IPS-NIHi7 (cell line): ENCODE data around the gene PDE4C.

Experiments
- DNase-seq: peaks from one replicate; pipeline ENCODE4 v3.0.0; 2012; ENCODE audit warnings: mixed read lengths; ENCODE audit errors: extremely low spot score

PDE4C gene

DNA sequence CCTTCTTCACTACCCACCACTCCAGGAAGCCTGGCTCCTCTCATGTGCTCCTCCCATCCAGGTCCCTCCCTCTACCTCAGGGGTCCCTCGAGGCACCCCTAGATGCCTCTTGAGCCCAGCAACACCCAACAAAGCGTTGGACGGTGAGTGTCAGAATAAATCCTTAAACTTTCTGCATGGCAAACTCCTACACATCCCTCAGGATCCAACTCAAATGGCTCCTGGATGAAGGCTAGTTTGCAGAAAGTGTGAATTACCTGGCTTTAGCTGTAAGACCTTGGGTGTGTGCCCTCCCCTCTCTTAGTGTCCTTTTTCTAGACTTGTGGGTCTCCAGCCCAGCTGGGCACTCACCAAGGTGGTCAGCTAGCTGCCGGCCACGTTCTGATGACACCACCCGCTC lies 27.9 kb downstream of the PDE4C start:
- DNase-seq: no peak

DNA sequence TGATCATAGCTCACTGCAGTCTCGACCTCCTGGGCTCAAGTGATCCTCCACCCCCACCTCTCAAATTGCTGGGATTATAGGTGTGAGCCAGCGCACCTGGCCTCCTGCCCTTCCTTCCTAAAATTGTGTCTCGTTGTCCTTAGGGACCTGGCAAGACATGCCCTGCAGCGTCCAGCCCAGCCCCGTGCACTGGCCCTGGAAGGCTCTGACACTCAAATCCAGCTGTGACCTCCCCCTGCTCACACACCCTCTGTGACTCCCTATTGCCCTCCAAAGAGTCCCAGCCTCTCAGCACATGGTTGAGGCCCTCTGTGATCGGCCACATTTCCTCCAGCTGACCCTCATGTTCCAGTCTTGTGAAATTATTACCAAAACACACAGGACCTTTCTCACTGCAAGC lies 28.3 kb downstream of the PDE4C start:
- DNase-seq: no peak

DNA sequence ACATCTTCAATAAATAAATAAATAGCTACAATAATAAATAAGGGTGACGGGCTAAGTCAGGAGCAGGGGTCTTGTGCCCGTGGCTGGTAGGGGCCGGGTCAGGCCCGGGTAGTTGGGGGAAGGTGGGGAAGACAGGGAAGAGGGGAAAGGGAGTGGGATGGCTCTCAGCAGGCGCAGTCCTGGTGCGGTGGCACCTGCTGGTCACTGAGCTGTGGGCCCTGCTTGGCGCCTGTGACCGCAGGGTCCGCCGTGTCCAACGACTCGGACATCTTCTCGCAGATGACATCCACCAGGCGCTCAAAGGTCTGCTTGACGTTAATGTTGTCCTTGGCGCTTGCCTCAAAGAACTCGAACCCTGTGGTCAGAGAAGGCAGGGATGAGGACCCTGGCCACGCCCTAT lies 28.9 kb downstream of the PDE4C start:
- DNase-seq: no peak

DNA sequence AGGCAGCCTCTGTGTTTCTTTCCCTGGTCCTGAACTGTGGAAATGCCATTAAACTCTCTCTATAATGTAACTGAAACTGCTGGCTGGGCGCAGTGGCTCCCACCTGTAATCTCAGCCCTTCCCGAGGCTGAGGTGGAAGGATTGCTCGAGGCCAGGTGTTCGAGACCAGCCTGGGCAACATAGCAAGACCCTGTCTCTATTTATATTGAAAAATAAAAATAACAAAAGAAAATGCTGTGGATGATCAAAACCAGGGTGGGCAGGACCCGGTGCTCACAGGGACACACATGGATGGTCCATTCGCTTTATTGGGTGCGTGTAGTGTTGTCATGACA lies 29.8 kb downstream of the PDE4C start:
- no peak for DNase-seq

DNA sequence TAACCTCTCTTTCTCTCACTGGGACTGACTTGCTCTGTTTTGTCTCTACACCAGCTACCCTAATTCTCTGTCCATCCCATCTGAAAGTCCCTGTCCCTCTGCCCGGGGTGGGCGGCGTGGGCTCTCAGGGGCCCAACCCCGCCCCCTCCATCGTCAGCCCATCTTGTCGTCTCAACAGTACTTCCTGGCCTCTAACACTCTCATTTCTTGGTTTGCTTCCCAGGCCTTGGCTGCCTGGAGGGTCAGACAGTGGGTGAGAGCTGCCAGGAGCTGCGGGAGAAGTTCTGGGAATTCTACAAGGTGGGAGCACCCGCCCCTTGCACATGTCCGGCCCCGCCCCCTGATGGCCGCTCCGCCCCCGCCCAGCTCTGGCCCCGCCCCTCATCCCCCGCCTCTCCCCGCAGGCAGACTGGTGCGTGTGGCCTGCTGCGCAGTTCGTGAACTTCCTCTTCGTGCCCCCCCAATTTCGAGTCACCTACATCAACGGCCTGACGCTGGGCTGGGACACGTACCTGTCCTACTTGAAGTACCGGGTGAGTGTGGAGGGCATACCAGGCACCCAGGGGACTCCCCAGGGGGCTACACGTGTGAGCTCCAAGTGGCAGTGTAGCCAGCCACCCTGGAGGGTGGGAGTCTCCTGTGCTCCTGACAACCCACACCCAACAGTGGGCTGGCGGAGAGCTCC lies 31.5 kb downstream of the PDE4C start:
- peak; percentile 66 for DNase-seq

DNA sequence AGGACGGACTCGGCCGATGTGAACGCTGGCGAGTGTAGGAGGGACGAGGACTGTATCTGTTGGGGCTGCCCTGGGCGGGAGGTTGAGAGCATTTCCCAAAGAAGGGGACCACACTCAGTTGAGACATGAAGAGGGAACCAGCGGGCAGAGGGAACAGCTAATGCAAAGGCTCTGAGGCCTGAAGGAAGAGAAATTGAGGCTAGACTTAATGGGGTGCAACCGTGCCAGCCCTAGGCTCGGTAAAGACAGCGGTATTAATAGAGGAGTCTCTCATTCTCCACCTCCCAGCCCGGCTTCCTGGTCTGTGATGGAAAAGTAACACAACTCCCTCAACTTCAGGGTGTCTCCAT lies 32.1 kb downstream of the PDE4C start:
- no peak for DNase-seq

DNA sequence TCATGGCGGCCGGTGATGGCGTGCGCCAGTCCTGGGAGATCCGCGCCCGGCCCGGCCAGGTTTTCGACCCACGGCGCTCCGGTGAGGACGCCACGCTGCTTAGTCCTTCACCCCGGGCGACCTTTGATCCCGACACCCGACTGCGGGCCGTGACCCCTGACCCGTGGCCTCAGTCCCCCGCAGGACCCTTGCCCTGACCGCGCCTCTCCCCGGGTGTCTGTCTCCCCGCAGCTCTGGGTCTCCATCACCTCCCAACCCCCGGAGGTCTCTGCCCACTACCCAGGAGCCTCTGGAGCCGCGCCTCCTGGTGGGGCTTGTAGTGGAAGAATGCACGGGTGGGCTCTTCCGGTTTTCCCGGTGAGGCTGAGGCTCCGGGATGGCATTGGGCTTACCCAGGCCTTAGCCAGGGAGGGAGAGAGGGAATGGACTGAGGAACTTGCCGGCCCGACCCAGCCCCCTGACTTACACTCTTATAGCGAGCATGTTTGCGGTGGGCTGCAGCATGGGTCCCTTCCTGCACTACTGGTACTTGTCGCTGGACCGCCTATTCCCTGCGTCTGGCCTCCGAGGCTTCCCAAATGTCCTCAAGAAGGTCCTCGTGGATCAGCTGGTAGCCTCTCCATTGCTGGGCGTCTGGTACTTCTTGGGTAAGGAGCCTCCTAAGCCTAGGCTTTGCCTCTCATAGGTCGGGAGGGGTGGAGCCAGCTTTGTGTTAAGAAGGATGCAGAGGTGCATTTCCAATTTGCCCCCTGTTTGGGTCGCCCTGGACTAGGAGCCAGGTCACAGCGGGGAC lies 32.7 kb downstream of the PDE4C start:
- no peak for DNase-seq

DNA sequence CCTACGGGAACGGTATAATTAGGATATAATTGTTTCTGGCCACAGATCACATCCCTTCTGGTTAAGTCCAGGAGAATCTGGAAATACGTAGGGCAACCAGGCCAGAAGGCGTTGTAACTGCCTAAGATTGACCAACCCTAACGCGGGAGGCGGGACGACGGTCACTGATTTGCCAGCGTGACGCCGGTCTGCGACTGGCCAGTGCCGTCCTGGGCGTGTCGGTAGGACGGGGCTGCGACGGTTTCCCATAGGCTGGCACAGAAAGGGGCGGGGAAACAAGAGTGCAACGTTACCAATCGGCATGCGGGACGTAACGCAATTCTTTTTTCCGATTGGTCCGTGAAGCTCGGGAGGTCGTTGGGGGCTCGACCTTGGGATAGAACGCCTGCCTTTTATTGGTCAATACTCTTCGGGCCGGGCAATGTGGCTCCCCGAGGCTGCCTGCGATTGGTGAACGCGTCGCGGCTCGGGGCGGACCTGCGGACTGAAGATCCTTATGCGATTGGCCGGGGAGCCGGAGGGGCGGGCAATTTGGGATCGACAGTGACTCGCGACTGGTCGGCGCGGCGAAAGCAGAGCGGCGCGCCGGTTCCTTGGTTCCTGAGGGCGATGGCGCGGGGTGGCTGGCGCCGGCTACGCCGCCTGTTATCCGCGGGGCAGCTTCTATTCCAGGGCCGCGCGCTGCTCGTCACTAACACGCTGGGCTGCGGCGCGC lies 33.4 kb downstream of the PDE4C start, which contains the start of gene MPV17L2:
Gene MPV17L2, plus strand, starts transcription at position 546 of the 715 bp plus-strand sequence. Its CDS starts 64 bp downstream, at position 610.
- DNase-seq: peak; percentile 96

DNA sequence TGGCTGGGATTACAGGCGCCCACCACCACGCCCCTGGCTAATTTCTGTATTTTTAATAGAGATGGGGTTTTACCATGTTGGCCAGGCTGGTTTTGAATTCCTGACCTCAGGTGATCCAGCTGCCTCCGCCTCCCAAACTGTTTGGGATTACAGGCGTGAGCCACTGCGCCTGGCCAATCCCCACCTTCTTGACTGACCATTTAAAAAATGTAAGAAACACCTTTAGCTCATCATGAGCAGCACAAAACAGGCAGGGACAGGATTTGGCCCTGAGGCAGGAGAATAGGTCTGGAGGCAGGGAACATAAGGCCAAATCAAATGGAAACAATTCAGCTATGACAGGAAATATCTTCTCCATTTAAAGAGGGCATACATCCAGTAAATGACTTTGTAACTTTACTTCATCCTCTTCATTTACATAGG lies 34.6 kb downstream of the PDE4C start:
- DNase-seq: no peak

DNA sequence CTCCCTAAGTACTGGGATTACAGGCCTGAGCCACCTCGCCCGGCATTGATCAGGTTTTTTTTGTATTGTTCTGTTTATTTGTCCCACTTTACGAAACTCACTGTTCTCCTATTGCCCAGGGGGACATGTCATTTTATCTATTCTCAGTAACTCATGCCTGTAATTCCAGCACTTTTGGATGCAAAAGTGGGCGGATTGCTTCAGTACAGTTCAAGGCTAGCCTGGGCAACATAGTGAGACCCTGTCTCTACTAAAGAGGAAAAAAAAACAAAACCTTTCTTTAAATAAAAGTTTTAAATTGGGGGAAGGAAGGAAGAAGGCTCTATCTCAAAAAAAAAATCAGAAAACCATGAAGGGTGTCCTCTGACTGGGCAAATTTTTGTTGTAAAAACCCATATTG lies 36.0 kb downstream of the PDE4C start:
- DNase-seq: no peak

DNA sequence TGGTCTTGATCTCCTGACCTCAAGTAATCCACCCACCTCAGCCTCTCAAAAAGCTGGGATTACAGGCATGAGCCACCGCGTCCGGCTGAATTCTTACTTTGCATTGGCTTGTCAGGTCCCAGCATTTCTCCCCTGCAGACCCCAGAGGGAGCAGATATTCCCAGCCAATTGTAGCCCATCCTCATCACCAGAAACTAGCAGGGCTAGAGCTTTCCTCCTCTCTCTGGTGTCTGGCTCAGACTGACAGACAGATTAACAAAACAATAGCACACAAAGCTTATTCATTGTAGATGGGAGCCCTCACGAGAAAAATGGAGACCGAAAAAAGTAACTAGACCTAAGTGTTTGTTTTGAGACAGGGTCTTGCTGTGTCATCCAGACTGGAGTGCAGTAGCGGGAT lies 40.7 kb downstream of the PDE4C start:
- DNase-seq: no peak

DNA sequence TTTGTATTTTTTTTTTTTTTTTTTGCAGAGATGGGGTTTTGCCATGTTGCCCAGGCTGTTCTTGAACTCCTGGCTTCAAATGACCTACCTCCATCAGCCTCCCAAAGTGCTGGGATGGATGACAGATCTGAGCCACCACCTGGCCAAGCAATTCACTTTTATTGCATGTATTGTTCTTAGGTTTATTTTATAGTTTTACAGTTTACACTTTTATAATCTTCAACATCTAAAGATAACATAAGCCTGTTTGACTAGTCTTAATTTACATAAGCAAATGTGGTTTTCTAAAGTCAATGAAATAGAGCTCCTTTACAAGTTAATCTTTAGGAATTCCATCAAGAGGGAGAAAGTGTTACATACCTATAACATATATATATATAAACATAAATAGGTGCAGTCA lies 42.7 kb downstream of the PDE4C start:
- DNase-seq: no peak

DNA sequence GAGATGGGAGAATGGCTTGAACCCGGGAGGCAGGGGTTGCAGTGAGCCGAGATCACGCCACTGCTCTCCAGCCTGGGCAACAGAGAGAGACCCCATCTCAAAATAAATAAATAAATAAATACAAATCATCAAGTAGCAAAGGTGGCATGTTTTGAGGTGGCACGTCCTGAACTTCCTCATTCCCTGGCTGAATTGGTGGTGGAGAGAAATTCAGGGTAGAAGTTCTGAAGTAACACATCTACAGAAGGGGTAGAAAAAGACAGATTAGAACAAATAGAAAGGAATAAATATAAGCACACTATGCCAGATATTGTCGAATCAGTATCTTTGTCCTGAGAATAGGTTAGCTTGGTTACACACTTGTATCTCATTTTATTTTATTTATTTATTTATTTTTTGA lies 46.3 kb downstream of the PDE4C start:
- no peak for DNase-seq

DNA sequence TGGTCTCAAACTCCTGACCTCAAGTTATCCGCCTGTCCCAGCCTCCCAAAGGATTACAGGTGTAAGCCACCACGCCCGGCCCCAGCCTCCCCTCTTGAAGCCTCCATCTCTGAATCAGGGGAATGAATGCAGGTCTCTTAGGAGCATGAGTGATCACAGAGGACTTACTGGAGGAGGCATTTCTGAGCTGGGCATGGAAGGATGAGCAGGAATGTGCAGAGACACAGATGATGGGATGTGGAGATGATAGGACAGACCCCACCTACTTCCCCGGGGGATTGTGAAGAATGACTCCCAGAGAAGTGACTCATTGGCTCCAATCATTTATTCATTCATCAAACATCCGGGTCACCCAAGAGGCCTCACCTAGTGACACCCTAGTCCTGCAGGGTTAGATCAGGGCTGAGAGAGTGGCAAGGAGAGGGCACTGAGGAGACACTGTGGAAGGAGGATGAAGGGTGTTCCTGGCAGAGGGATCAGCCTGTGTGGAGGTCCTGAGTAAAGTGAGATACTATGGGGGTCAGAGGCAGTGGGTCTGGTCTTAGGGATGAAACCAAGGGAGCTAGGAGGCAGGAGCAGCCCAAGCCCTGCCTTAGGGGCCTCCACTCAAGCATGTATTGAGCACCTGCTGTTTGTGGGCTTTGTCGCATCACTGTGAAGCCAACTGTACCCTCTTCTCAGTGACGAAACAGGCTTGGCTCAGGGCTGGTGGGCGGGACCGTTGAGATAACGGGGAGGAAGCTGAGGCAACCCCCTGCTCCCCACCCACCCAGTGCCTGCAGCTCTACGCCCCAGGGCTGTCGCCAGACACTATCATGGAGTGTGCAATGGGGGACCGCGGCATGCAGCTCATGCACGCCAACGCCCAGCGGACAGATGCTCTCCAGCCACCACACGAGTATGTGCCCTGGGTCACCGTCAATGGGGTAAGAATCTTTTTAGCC lies 49.6 kb downstream of the PDE4C start:
- DNase-seq: no peak

DNA sequence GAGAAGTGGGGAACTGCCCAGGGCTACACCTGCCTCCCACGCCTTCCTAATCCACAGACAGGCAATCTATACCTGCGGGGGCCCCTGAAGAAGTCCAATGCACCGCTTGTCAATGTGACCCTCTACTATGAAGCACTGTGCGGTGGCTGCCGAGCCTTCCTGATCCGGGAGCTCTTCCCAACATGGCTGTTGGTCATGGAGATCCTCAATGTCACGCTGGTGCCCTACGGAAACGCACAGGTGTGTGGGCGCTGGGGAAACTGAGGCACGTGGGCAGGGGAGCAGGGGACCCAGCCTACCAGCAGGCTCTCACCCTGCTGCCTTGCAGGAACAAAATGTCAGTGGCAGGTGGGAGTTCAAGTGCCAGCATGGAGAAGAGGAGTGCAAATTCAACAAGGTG lies 51.3 kb downstream of the PDE4C start:
- no peak for DNase-seq
